ENCODE results near the gene CTDP1.

Gene CTDP1

DNA sequence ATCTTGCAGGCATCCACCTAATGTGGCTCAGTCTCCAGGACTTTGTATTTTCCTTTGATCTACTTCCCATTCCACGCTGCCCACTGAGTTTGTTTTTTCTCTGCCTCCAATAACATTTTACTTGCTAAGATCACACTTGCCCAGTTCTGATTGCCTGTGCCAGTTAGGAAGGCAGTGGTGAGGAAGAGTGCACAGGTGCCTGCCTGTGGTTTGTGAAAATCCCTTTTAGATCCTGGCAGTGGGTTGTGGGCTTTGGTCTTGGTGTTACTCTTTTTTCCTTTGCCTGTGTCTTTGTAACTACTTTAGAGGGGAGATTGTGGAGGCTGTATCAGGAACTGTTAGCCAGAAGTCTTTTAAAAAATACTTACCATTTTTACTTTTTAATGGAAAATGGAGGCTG is 81.3 kb downstream of the CTDP1 start:
- TF ChIP-seq GATA1 (IDR thresholded peaks at IDR 0.05; ENCODE audit: low read depth, low read length) (no peak), POLR2A (IDR thresholded peaks at IDR 0.05; ENCODE audit: low read length) (no peak)
- DNase-seq: no peak

DNA sequence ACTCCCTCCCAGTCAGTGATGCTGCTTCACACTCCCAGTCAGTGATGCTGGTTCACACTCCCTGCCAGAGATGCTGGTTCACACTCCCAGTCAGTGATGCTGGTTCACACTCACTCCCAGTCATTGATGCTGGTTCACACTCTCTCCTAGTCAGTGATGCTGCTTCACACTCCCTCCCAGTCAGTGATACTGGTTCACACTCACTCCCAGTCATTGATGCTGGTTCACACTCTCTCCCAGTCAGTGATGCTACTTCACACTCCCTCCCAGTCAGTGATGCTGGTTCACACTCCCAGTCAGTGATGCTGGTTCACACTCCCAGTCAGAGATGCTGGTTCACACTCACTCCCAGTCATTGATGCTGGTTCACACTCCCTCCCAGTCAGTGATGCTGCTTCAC is 83.8 kb downstream of the CTDP1 start:
- TF ChIP-seq GATA1 (IDR thresholded peaks at IDR 0.05; ENCODE audit: low read depth, low read length) (no peak), POLR2A (IDR thresholded peaks at IDR 0.05; ENCODE audit: low read length) (no peak)
- DNase-seq: no peak

DNA sequence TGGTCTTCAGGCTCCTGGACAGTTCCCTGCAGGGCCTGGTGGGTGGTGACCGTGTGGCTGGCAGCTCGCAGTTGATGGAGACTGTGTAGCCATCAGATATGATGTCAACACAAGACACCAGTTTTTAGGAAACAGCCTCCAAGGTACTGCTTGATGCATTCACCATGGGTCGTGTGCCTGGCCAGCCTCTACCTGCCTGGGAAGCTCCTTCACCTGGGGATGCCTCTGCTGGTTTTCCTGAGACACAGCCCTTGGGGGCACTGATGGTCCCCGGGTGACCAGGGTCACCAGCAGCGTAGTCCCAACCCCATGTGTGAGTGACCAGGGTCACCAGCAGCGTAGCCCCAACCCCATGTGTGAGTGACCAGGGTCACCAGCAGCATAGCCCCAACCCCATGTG is 84.5 kb downstream of the CTDP1 start:
- TF ChIP-seq POLR2A (IDR thresholded peaks at IDR 0.05; ENCODE audit: low read length) (no peak), GATA1 (IDR thresholded peaks at IDR 0.05; ENCODE audit: low read depth, low read length) (no peak)
- no peak for DNase-seq

DNA sequence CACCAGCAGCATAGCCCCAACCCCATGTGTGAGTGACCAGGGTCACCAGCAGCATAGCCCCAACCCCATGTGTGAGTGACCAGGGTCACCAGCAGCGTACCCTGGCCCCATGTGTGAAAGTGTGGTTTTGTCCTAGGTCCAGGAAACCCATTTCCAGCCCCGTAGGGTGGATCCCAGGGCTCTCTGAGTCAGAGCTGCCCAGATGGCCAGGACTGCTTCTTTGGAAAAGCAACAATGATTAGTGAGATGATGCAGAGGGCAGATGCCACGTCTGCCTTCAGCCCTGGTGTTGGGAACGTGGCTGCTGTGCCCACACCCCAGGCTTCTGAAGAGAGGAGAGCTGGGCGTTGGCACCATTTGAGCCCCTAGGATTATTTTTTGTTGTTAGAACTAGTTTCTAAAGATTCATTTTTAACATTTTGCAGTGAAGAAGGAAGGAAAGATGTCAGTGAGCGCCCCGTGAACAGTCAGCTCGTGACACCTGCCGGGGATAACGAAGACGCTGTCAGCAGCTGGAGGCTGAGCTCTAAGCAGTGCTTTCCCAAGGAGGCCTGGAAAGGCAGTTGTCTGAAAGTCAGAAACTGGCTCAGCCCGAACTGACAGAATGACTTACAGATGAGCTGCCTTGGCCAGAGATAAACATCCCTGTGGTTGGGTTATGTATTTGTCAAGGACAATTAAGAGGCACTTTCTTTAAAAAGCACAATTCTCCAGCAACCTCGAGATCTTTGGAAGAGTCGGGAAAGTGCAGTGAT is 86.1 kb downstream of the CTDP1 start:
- TF ChIP-seq POLR2A (IDR thresholded peaks at IDR 0.05; ENCODE audit: low read length) (no peak), GATA1 (IDR thresholded peaks at IDR 0.05; ENCODE audit: low read depth, low read length) (no peak)
- DNase-seq: no peak

DNA sequence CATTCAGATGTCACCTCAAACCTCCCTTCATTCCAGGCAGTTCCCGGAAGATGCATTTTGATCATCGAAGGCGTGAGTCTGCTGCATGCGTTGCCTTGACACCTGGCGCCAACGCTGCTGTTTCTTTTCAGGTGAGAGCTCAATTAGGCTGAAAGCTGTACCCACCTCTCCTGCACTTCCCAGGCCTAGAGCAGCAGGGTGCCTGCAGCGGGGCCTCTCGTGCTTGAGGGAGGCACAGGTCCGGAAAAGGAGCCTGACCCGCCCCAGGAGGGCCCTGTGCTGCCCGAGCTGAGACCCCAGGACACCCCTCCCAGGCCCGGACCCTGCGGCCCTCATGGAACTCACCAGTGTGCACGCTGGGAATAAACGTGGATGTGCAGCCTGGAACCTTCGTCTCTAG is 86.7 kb downstream of the CTDP1 start:
- DNase-seq: no peak
- TF ChIP-seq POLR2A (IDR thresholded peaks at IDR 0.05; ENCODE audit: low read length) (no peak), GATA1 (IDR thresholded peaks at IDR 0.05; ENCODE audit: low read depth, low read length) (no peak)

DNA sequence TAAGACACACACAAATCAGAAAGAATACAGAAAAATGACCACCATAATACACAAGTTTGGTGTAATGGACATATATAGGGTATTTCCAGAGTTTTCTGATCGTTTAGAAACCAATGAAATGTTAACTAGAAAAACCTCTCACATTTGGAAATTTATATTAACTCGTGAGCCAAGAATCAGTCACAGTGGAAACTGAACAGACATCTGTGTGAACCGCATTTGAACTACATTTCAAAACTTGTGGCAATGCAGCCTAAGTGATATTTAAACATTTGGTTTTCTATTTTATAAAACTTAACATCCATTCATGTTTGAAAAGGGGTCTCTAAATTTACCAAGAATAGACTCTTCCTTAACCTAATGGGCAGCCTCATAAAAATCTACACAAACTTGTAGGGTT is 89.1 kb downstream of the CTDP1 start:
- TF ChIP-seq GATA1 (IDR thresholded peaks at IDR 0.05; ENCODE audit: low read depth, low read length) (no peak), POLR2A (IDR thresholded peaks at IDR 0.05; ENCODE audit: low read length) (no peak)
- DNase-seq: no peak

DNA sequence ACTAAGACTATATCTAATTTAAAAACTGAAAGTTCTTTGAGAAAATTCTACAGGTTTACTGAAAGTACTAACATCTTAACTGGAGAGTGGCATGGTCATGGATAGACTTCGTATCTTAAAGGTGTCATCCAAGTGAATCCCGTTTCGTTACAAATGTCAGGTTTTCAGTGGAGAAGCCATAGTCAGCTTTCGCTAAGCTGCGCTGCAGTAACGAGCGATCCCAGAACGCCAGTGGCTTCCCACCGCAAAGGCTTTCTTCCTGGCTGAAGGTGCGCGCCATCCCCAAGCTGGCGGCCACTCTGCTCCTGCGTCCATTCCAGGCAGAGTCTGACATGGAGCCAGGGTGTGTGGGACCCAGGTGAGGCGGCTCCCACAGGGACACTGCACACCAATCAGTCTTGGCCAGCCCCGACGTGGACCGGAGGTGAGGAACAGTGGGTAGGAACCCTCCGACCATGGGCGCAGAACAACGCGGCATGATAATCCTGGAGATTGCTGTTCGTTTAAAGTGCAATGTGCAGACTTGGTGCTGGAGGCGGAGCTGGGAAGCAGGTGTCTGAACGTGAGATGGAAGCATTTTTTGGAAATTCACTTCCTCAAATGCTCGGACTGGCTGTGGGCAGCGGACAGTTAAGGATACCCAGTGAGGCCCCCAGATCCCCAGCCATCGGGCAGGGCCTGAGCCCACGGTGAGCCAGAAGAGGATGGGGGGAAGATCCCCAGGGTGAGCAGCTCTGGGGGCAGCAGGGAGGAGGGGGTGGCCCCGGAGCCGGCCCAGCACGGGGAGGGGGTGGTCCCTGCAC is 90.3 kb downstream of the CTDP1 start:
- DNase-seq: no peak
- TF ChIP-seq POLR2A (IDR thresholded peaks at IDR 0.05; ENCODE audit: low read length): no peak
- no peak for TF ChIP-seq GATA1 (IDR thresholded peaks at IDR 0.05; ENCODE audit: low read depth, low read length)

DNA sequence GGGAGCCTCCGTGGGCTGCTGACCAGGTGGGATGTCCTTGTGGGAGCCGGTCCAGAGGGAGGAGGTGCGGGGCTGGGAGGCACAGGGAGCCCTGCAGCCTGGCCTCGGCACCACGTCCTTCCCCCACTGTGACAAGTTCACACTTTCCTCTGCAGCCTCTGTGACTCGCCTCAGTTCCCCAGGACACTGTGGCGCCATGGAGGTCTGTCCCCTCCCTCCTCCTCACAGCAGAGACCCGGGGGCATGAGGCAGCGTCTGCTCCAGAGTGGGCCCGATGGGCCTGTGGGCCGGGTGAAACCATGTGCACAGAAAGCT is 90.9 kb downstream of the CTDP1 start:
- no peak for TF ChIP-seq POLR2A (IDR thresholded peaks at IDR 0.05; ENCODE audit: low read length)
- no peak for TF ChIP-seq GATA1 (IDR thresholded peaks at IDR 0.05; ENCODE audit: low read depth, low read length)
- DNase-seq: no peak

DNA sequence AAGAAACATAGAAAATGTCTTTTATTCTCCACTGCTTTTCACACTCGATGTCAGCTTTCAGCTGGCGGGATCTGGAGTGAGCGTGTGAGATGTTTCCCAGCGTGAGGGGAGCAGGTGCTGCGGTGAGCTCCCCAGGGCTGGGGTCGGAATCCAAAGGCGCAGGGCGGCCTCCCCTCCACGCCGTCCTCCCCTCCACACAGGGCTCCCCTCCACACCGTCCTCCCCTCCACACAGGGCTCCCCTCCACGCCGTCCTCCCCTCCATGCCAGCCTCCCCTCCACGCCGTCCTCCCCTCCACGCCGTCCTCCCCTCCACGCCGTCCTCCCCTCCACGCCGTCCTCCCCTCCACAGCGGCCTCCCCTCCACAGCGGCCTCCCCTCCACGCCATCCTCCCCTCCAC is 91.2 kb downstream of the CTDP1 start:
- no peak for DNase-seq
- TF ChIP-seq POLR2A (IDR thresholded peaks at IDR 0.05; ENCODE audit: low read length): no peak
- TF ChIP-seq GATA1 (IDR thresholded peaks at IDR 0.05; ENCODE audit: low read depth, low read length): no peak

DNA sequence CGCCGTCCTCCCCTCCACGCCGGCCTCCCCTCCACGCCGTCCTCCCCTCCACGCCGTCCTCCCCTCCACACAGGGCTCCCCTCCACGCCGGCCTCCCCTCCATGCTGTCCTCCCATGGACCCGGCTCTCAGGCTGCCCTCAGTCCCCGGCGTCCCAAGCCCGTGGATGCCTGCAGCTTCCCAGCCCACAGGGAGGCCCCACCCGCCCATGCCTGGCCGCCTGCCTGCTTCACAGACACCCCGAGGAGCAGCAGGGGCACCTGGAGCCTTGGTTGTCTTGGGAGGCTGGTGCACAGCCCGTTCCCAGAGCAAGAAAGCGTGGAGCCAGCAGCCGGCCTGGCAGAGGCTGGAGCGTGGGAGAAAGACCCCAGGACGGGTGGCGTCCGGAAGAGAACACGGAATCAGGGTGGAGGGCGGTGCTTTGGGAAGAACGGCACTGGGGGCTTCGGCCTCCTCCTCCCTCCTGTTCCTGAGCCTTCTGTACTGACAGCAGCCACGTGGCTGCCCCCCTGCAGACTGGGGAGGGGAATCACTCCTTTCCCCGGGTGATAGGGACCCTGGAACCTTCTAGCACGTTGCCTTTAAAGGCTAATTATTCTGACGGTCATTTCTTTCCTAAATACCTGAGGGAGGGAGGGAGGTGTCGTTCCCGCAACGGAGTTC is 92.0 kb downstream of the CTDP1 start:
- TF ChIP-seq GATA1 (IDR thresholded peaks at IDR 0.05; ENCODE audit: low read depth, low read length): no peak
- TF ChIP-seq POLR2A (IDR thresholded peaks at IDR 0.05; ENCODE audit: low read length): no peak
- DNase-seq: no peak

DNA sequence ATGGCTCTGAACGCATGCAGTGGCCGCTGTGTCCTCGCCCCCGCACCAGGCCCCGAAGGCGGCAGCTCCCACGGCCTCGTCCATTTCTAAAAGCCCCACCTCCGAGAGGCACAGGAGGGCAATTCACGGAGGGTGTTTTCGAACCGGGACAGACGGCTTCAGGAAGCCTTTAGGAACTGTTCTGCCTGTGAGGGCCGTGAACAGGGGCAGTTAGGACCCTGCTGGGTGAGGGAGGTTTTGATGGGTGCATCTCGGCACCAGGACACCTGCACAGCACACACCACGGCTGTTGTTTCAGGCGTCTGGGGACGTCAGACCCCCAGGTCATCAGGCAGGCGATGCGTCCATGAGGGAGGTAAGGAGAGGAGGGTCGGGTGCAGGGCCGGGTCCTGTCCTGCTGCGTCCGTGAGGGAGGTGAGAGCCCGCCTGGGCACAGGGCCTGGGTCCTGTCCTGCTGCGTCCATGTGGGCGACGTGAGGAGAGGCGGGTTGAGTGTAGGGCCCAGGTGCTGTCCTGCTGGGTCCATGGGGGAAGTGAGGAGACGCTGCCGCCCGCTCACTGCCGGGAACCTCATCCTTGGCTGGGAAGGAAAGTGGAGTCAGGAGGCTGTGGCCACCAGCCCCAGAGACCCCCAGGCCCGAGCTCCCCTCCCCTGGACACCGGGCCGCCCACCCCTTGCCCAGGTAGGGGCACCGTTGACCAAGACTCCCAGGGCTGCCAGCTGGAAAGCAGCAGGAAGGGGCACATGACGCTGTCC is 92.7 kb downstream of the CTDP1 start:
- no peak for DNase-seq
- TF ChIP-seq GATA1 (IDR thresholded peaks at IDR 0.05; ENCODE audit: low read depth, low read length) (no peak), POLR2A (IDR thresholded peaks at IDR 0.05; ENCODE audit: low read length) (no peak)

DNA sequence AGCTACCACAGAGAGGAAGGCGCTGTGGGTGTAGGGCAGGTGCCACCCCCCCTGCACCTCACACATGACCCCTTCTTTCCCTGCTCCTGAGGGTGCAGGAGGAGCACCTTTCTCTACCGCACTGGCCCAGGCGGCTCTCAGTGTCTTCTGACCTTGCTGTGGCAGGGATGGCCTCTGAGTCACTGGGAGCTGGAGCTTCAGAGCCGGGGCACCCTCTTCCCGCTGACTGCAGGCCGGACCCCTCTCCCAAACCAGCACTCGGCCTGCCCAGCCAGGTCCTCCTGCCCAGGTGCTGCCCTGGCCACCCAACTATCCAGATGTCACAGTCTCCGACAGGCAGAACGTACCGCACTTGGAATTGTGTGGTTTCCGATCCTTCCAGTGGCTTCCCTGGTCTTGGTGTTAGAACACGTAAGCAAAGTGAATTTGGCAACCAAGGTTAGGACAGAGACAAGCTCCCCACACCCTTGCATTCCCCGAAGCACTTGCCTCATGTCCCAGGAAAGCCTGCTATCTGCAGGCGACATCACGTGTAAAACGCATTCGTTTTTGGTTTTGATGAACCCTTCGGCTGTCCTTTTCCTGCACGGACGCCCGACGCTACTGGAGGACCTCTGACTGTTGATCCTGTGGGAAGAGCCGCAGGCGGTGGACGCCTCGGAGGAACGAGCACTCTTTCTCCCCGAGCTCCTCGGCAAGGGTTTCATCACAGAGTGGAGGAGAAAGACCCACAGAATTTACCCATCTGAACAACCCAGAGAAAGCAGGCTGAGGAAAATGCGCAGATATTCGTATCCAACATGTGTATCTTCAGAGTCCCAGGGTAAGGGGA is 93.5 kb downstream of the CTDP1 start:
- no peak for DNase-seq
- TF ChIP-seq GATA1 (IDR thresholded peaks at IDR 0.05; ENCODE audit: low read depth, low read length): no peak
- TF ChIP-seq POLR2A (IDR thresholded peaks at IDR 0.05; ENCODE audit: low read length): no peak

DNA sequence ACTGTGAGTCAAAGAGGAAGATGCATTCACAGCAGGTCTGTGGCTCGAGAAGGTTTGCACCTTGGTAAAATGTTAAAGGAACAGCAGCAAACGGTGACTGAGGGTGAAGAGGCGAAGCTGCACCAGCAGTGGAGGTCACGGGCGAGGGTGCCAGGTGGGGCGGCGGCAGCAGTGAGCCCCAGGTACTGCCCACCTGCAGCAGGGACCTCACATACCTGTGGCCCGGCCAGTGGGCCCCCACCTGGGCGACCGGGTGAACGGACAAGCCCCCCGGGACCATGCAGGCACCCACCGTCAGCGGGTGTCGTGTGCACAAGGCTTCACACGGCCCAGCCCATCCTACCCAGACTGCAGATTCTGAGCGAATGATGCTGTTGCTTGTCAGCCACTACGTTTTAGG is 94.5 kb downstream of the CTDP1 start:
- no peak for DNase-seq

More for the DNA sequence above, 94.5 kb downstream of the CTDP1 start:
- TF ChIP-seq GATA1 (IDR thresholded peaks at IDR 0.05; ENCODE audit: low read depth, low read length) (no peak), POLR2A (IDR thresholded peaks at IDR 0.05; ENCODE audit: low read length) (no peak)
